H1 (cell line): ENCODE results near the gene BARX1. TPM values are rescaled to one million over a fixed set of nuclear protein-coding genes. Genes with fewer than 3 reads are reported as not detected.

Experiments
- CTCF ChIA-PET: fragments of 300-600 bp; sonication (Branson Sonifier 250); formaldehyde crosslinking; loops from one replicate; lab custom pipeline; 2021; ENCODE audit not compliant: partially characterized antibody; lab: Charles Lee
- POLR2A ChIA-PET: fragments of 300-600 bp; sonication (Branson Sonifier 250); formaldehyde crosslinking; loops from one replicate; lab custom pipeline; 2021; ENCODE audit warnings: inconsistent platforms; ENCODE audit not compliant: partially characterized antibody; lab: Charles Lee
- DNase-seq, 2 experiments: peaks; one replicate each; pipeline versions ENCODE4 v3.0.0 to v3.0.0-alpha.2; 2010 to 2022; ENCODE audit warnings: low spot score in 2 of 2, low read depth in 1 of 2, mixed read lengths in 1 of 2
- FAIRE-seq: peaks from 2 replicates; lab custom pipeline; 2011; peaks lifted over from hg19 to GRCh38; lab: Jason Lieb, UNC
- H2AFZ ChIP-seq: 2 replicates; pipeline ENCODE4 v1.8.1; 2012; ENCODE audit warnings: low read length, inconsistent platforms
- H2AK5ac ChIP-seq: 2 replicates; pipeline ENCODE4 v1.6.1; 2013; ENCODE audit warnings: low read depth, low read length
- H2BK120ac ChIP-seq: replicated peaks from 2 replicates; pipeline ENCODE3; 2013; ENCODE audit warnings: low read depth, low read length, inconsistent platforms
- H2BK12ac ChIP-seq: 2 replicates; pipeline ENCODE4 v1.6.1; 2013; ENCODE audit warnings: low read depth, low read length
- H2BK15ac ChIP-seq: 2 replicates; pipeline ENCODE4 v1.6.1; 2013; ENCODE audit warnings: low read length
- H2BK20ac ChIP-seq: 2 replicates; pipeline ENCODE4 v1.6.1; 2013; ENCODE audit warnings: low read length
- H2BK5ac ChIP-seq: 2 replicates; pipeline ENCODE4 v1.6.1; 2013; ENCODE audit warnings: low read depth, low read length
- H3K14ac ChIP-seq: 2 replicates; pipeline ENCODE4 v1.6.1; 2013; ENCODE audit warnings: inconsistent platforms; ENCODE audit not compliant: insufficient read length
- H3K18ac ChIP-seq: 2 replicates; pipeline ENCODE4 v1.6.1; 2013; ENCODE audit warnings: low read length; ENCODE audit errors: extremely low read depth
- H3K23ac ChIP-seq: 2 replicates; pipeline ENCODE4 v1.6.1; 2013; ENCODE audit warnings: inconsistent platforms; ENCODE audit not compliant: insufficient read length
- H3K23me2 ChIP-seq: 2 replicates; pipeline ENCODE4 v1.6.1; 2013; ENCODE audit warnings: low read depth, low read length
- H3K27ac ChIP-seq: 2 replicates; pipeline ENCODE4 v1.6.1; 2011; ENCODE audit warnings: low read depth, low read length, inconsistent platforms
- H3K27me3 ChIP-seq, 4 experiments: replicated peaks in 1 of 4; 1 replicate in 1 of 4; 2 replicates in 3 of 4; pipeline versions ENCODE4 v1.6.1 to v1.8.1; 2011 to 2013; ENCODE audit warnings: low read length in 3 of 4, mild to moderate bottlenecking in 3 of 4, inconsistent platforms in 2 of 4, mixed read lengths in 2 of 4, moderate library complexity in 1 of 4; ENCODE audit not compliant: control insufficient read depth in 3 of 4, insufficient read depth in 3 of 4; ENCODE audit errors: extremely low read depth in 1 of 4
- H3K36me3 ChIP-seq, 4 experiments: 2 replicates each; pipeline versions ENCODE4 v1.6.1 to v1.8.1; 2011 to 2013; ENCODE audit warnings: mild to moderate bottlenecking in 4 of 4, low read length in 3 of 4, moderate library complexity in 2 of 4, control low read depth in 1 of 4, inconsistent platforms in 1 of 4; ENCODE audit not compliant: insufficient read depth in 4 of 4, control insufficient read depth in 2 of 4
- H3K4ac ChIP-seq: replicated peaks from 2 replicates; pipeline ENCODE3; 2013; ENCODE audit warnings: low read length, low read depth, mixed read lengths, inconsistent platforms; ENCODE audit not compliant: insufficient read length
- H3K4me1 ChIP-seq, 4 experiments: replicated peaks in 1 of 4; 1 replicate in 1 of 4; 2 replicates in 3 of 4; pipeline versions ENCODE4 v1.6.1 to v1.8.1; 2011 to 2013; ENCODE audit warnings: low read length in 3 of 4, inconsistent platforms in 2 of 4, mixed read lengths in 1 of 4; ENCODE audit not compliant: insufficient read depth in 4 of 4, control insufficient read depth in 3 of 4
- H3K4me2 ChIP-seq, 2 experiments: 2 replicates each; pipeline versions ENCODE4 v1.6.1 to v1.8.1; 2011 to 2013; ENCODE audit warnings: low read depth in 2 of 2, low read length in 2 of 2, control low read depth in 1 of 2, inconsistent platforms in 1 of 2, mild to moderate bottlenecking in 1 of 2; ENCODE audit not compliant: insufficient read depth in 1 of 2
- H3K4me3 ChIP-seq, 4 experiments: fragments of 200-600, 300-600 bp in 1 of 4; sonication (generic), shearing (Covaris generic), sonication (Bioruptor Twin) in 1 of 4; 2 replicates each; pipeline versions ENCODE4 v1.5.1 to v1.8.1; 2011 to 2016; ENCODE audit warnings: low read length in 4 of 4, low read depth in 3 of 4, control low read depth in 2 of 4, inconsistent platforms in 2 of 4, mild to moderate bottlenecking in 2 of 4, mixed read lengths in 1 of 4, moderate library complexity in 1 of 4; ENCODE audit not compliant: insufficient read depth in 2 of 4; ENCODE audit errors: extremely low read depth in 1 of 4
- H3K56ac ChIP-seq: replicated peaks from 2 replicates; pipeline ENCODE3; 2013; ENCODE audit warnings: low read depth, mild to moderate bottlenecking, mixed read lengths, low read length, inconsistent platforms; ENCODE audit not compliant: insufficient read length
- H3K79me1 ChIP-seq: 2 replicates; pipeline ENCODE4 v1.6.1; 2013; ENCODE audit warnings: low read depth, low read length, control low read depth
- H3K79me2 ChIP-seq, 2 experiments: 2 replicates each; pipeline versions ENCODE4 v1.6.1 to v1.8.1; 2012 to 2013; ENCODE audit warnings: low read length in 2 of 2, mild to moderate bottlenecking in 2 of 2, inconsistent platforms in 1 of 2; ENCODE audit not compliant: insufficient read depth in 2 of 2, control insufficient read depth in 1 of 2
- H3K9ac ChIP-seq, 4 experiments: replicated peaks in 1 of 4; 1 replicate in 1 of 4; 2 replicates in 3 of 4; pipeline versions ENCODE4 v1.6.1 to v1.8.1; 2011 to 2013; ENCODE audit warnings: low read depth in 3 of 4, low read length in 3 of 4, control low read depth in 2 of 4, mild to moderate bottlenecking in 2 of 4, moderate library complexity in 2 of 4, inconsistent platforms in 1 of 4; ENCODE audit errors: extremely low read depth in 1 of 4
- H3K9me3 ChIP-seq, 2 experiments: 2 replicates each; pipeline versions ENCODE4 v1.6.1 to v1.8.1; 2012 to 2013; ENCODE audit warnings: mild to moderate bottlenecking in 2 of 2, moderate library complexity in 2 of 2, control low read depth in 1 of 2, inconsistent platforms in 1 of 2, low read depth in 1 of 2, low read length in 1 of 2, mixed read lengths in 1 of 2; ENCODE audit not compliant: insufficient read depth in 2 of 2
- H4K20me1 ChIP-seq, 2 experiments: replicated peaks in 1 of 2; 2 replicates each; pipeline versions ENCODE3 to v1.8.1; 2011 to 2013; ENCODE audit warnings: inconsistent platforms in 2 of 2, low read length in 2 of 2, mild to moderate bottlenecking in 1 of 2; ENCODE audit not compliant: insufficient read depth in 2 of 2, control insufficient read depth in 1 of 2
- H4K5ac ChIP-seq: 2 replicates; pipeline ENCODE4 v1.6.1; 2013; ENCODE audit warnings: low read length, low read depth, mixed read lengths, inconsistent platforms; ENCODE audit not compliant: insufficient read length
- H4K8ac ChIP-seq: 2 replicates; pipeline ENCODE4 v1.8.0; 2013; ENCODE audit warnings: mild to moderate bottlenecking, moderate library complexity, low read length, inconsistent platforms; ENCODE audit not compliant: insufficient read depth; ENCODE audit errors: extremely low read depth
- H4K91ac ChIP-seq: replicated peaks from 2 replicates; pipeline ENCODE3; 2013; ENCODE audit warnings: low read length, mixed read lengths, inconsistent platforms; ENCODE audit not compliant: insufficient read length
- CBX5 ChIP-seq: fragments of 300-800, 300-1000 bp; sonication (generic); IDR thresholded peaks from 2 replicates; pipeline ENCODE4 v1.7.1; 2016; ENCODE audit warnings: antibody characterized with exemption, low read length, low read depth
- CTBP2 ChIP-seq: IDR thresholded peaks from 2 replicates; pipeline ENCODE4 v1.7.0; 2011; ENCODE audit warnings: borderline replicate concordance, mild to moderate bottlenecking, moderate library complexity, mixed read lengths, low read length; ENCODE audit not compliant: insufficient read depth, insufficient read length
- EGR1 ChIP-seq: IDR thresholded peaks from 2 replicates; pipeline ENCODE4 v1.6.1; 2011; ENCODE audit warnings: low read depth, low read length, borderline replicate concordance
- GABPA ChIP-seq: IDR thresholded peaks from 2 replicates; pipeline ENCODE4 v1.6.1; 2011; ENCODE audit warnings: mild to moderate bottlenecking, low read length, moderate library complexity, borderline replicate concordance; ENCODE audit not compliant: insufficient read depth
- HDAC6 ChIP-seq: IDR thresholded peaks from one replicate; pipeline ENCODE4 v1.7.1; 2012; ENCODE audit warnings: low read depth, mild to moderate bottlenecking, inconsistent platforms, low read length, moderate library complexity
- KDM4A ChIP-seq: IDR thresholded peaks from one replicate; pipeline ENCODE4 v1.7.1; 2012; ENCODE audit warnings: low read depth, mild to moderate bottlenecking, moderate library complexity, low read length, inconsistent platforms; ENCODE audit not compliant: severe bottlenecking
- NANOG ChIP-seq: IDR thresholded peaks from 2 replicates; pipeline ENCODE4 v1.6.1; 2011; ENCODE audit warnings: low read length, low read depth, mild to moderate bottlenecking, inconsistent platforms; ENCODE audit not compliant: insufficient read depth, poor library complexity, severe bottlenecking
- NRF1 ChIP-seq: IDR thresholded peaks from 2 replicates; pipeline ENCODE4 v1.6.1; 2011; ENCODE audit warnings: mild to moderate bottlenecking, low read depth, low read length, improper control_type of control experiment
- RFX5 ChIP-seq: IDR thresholded peaks from 2 replicates; pipeline ENCODE4 v1.6.1; 2011; ENCODE audit warnings: low read depth, low read length, improper control_type of control experiment, borderline replicate concordance
- RXRA ChIP-seq: IDR thresholded peaks from 2 replicates; pipeline ENCODE4 v1.6.1; 2011; ENCODE audit warnings: low read depth, mild to moderate bottlenecking, low read length, moderate library complexity; ENCODE audit not compliant: insufficient read depth
- SP1 ChIP-seq: IDR thresholded peaks from 2 replicates; pipeline ENCODE4 v1.6.1; 2011; ENCODE audit warnings: low read depth, low read length
- TBP ChIP-seq: IDR thresholded peaks from 2 replicates; pipeline ENCODE4 v1.6.1; 2011; ENCODE audit warnings: low read depth, low read length, improper control_type of control experiment
- TCF12 ChIP-seq: IDR thresholded peaks from 2 replicates; pipeline ENCODE4 v1.6.1; 2011; ENCODE audit warnings: low read depth, mild to moderate bottlenecking, low read length
- WGBS, 2 experiments: shearing (Covaris generic) in 1 of 2; methylation state at CpG; one replicate each; pipeline versions ENCODE4 v1.1.6 to v1.1.7; 2013 to 2015; ENCODE audit warnings: low lambda C conversion rate in 2 of 2, mixed read lengths in 2 of 2, inconsistent platforms in 1 of 2, low coverage in 1 of 2, missing lambda C conversion rate in 1 of 2; ENCODE audit not compliant: insufficient replicate concordance in 2 of 2, insufficient coverage in 1 of 2, insufficient read length in 1 of 2; ENCODE audit errors: extremely low coverage in 1 of 2, missing lambda C conversion rate in 1 of 2; 5-methylcytosine and 5-hydroxymethylcytosine counted together
- polyA plus RNA-seq, 7 experiments: library from polyadenylated mRNA; depleted of rRNA in 3 of 7; stranded (reverse) in 5 of 7; unstranded in 2 of 7; fragments of >200 nt in 5 of 7; fragments of 200-250 nt in 2 of 7; gene quantifications; 1 replicate in 5 of 7; 2 replicates in 1 of 7; 4 replicates in 1 of 7; pipeline versions ENCODE4 v1.2.1 to v1.2.3, GENCODE V29; 2011 to 2013; ENCODE audit warnings: missing spikeins in 2 of 7, mixed read lengths in 2 of 7
- total RNA-seq: library from RNA; stranded (reverse); fragmentation: NEBNext Ultra II Directional; extraction: Animal tissue kit (Norgen Biotek cat#: 25700); gene quantifications from 2 replicates; pipeline ENCODE4 v1.2.1, GENCODE V29; 2021
- TF ChIP-seq, protein P1 (sequence below): IDR thresholded peaks from 2 replicates; pipeline ENCODE4 v1.6.1; 2011; ENCODE audit warnings: low read depth, mild to moderate bottlenecking, low read length; ENCODE audit not compliant: insufficient read depth

BARX1 gene
- total and polyA plus RNA-seq, 2 of the 8 experiments (the other 6 are each of a cell fraction or from before 2014, with no cell fraction given), result 0.79 to 2.6 TPM

DNA sequence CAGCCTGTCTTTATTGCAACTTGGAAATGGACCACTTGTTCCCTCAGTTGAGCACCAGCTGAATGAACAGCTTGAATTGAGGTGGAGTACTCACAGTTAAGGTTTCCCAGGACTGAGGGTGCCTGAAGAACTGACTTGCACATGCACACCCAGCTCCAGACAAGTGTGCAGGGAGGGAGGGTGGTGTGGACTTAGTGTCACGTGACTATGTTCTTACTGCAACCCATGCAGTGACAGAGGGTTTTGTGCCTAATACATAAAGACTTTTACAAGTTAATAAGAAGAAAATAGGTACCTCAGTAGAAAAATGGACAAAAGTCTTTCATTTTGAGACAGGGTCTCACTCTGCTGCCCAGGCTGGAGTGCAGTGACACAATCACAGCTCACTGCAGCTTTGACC, 18.0 kb downstream of the BARX1 start:
- H3K23me2 ChIP-seq, result no peaks in the 10 kb centered on the region; the same call in 1 of the 2 replicates
- ChIA-PET POLR2A (no interaction called here), CTCF (interaction anchor here (1.7 kb wide), 1 partner anchor 13 kb away, joined by 5 read pairs; no protein-coding TSS in a partner anchor)
- H3K4me1 ChIP-seq, result 0 out of 7 replicates have a peak, but pooled peaks cover 0 to under 1% (median 0%) of the 10 kb centered on the region in 4 experiments
- H4K20me1 ChIP-seq, result no peaks in the 10 kb centered on the region
- no peak overlapping the region for H3K14ac ChIP-seq
- no peak overlapping the region for H2AFZ ChIP-seq
- H4K91ac ChIP-seq, result no peak overlapping the region
- DNase-seq, result no peak
- no peak overlapping the region for H2BK120ac ChIP-seq
- H3K27me3 ChIP-seq, result peaks cover 0 to 19% (median 11%) of the 10 kb centered on the region in 4 experiments; a peak in 6 of 7 replicates
- no peak overlapping the region for H3K4me3 ChIP-seq
- H3K9me3 ChIP-seq, result no peaks in the 10 kb centered on the region
- no peaks in the 10 kb centered on the region for H3K36me3 ChIP-seq
- no peak overlapping the region for H2BK20ac ChIP-seq
- no peak overlapping the region for H2BK5ac ChIP-seq
- no peak overlapping the region for H3K23ac ChIP-seq
- FAIRE-seq, result no peak
- H3K18ac ChIP-seq, result no peak overlapping the region
- 27% methylated on average over 1 of the region's 1 CpG; no CpG with 5 or more reads in 1 of the 2 experiments for WGBS, 2 experiments
- H2BK15ac ChIP-seq, result no peak overlapping the region
- H4K5ac ChIP-seq, result no peak overlapping the region
- no peak overlapping the region for H3K56ac ChIP-seq
- H4K8ac ChIP-seq, result no peak overlapping the region
- no peak overlapping the region for H2AK5ac ChIP-seq
- no peak overlapping the region for H3K4me2 ChIP-seq
- H3K9ac ChIP-seq, result no peak overlapping the region
- H3K79me1 ChIP-seq, result no peaks in the 10 kb centered on the region
- no peak overlapping the region for H3K27ac ChIP-seq
- H3K79me2 ChIP-seq, result no peaks in the 10 kb centered on the region
- H2BK12ac ChIP-seq, result no peak overlapping the region
- no peak overlapping the region for H3K4ac ChIP-seq
- TF ChIP-seq EGR1, result no peak
- TF ChIP-seq, protein P1, sequence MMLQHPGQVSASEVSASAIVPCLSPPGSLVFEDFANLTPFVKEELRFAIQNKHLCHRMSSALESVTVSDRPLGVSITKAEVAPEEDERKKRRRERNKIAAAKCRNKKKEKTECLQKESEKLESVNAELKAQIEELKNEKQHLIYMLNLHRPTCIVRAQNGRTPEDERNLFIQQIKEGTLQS, result no peak
- TF ChIP-seq TBP, result no peak
- TF ChIP-seq TCF12, result no peak
- TF ChIP-seq GABPA, result no peak
- no peak for TF ChIP-seq SP1
- TF ChIP-seq NRF1, result no peak
- no peak for TF ChIP-seq RXRA
- no peak for TF ChIP-seq RFX5
- TF ChIP-seq KDM4A, result no peak
- no peak for TF ChIP-seq NANOG
- TF ChIP-seq CBX5, result no peak
- TF ChIP-seq HDAC6, result no peak
- no peak for TF ChIP-seq CTBP2
